GM23338 (cell line): ENCODE results near the gene WWOX. TPM values are rescaled to one million over a fixed set of nuclear protein-coding genes. Genes with fewer than 3 reads are reported as not detected.

ENCODE experiments used
- ATAC-seq: fragments of 200-7000 bp; cut with Tn5 transposase; 3 replicates; pipeline ENCODE4 v1.9.1; 2020
- DNase-seq: peaks from one replicate; pipeline ENCODE4 v3.0.0-alpha.2; 2015; ENCODE audit warnings: low spot score
- H2AFZ ChIP-seq: fragments of 200-600 bp; sonication (generic); 2 replicates; pipeline ENCODE4 v1.8.0; 2016; ENCODE audit warnings: antibody characterized with exemption, mild to moderate bottlenecking, moderate library complexity
- H3F3A ChIP-seq: fragments of 200-600 bp; sonication (generic); replicated peaks from 2 replicates; pipeline ENCODE4 v1.8.0; 2017; ENCODE audit warnings: antibody characterized with exemption, mixed run types, low read depth
- H3K27ac ChIP-seq: fragments of 200-600 bp; sonication (generic); 2 replicates; pipeline ENCODE4 v1.6.1; 2016; ENCODE audit warnings: low read depth
- H3K27me3 ChIP-seq: fragments of 200-600 bp; sonication (generic); 2 replicates; pipeline ENCODE4 v1.8.0; 2016; ENCODE audit warnings: mild to moderate bottlenecking, mixed run types, moderate library complexity; ENCODE audit not compliant: insufficient read depth
- H3K36me3 ChIP-seq: fragments of 200-600 bp; sonication (generic); 2 replicates; pipeline ENCODE4 v1.8.0; 2016; ENCODE audit warnings: mild to moderate bottlenecking; ENCODE audit not compliant: insufficient read depth
- H3K4me1 ChIP-seq: fragments of 200-600 bp; sonication (generic); 2 replicates; pipeline ENCODE4 v1.8.0; 2016; ENCODE audit warnings: mild to moderate bottlenecking, moderate library complexity; ENCODE audit not compliant: insufficient read depth
- H3K4me2 ChIP-seq: fragments of 200-600 bp; sonication (generic); 2 replicates; pipeline ENCODE4 v1.7.1; 2017; ENCODE audit warnings: mixed run types
- H3K4me3 ChIP-seq: fragments of 200-600 bp; sonication (generic); 2 replicates; pipeline ENCODE4 v1.6.1; 2016; ENCODE audit warnings: mixed run types
- H3K79me2 ChIP-seq: fragments of 200-600 bp; sonication (generic); replicated peaks from 2 replicates; pipeline ENCODE4 v1.8.0; 2017; ENCODE audit warnings: mild to moderate bottlenecking; ENCODE audit not compliant: insufficient read depth
- H3K9me2 ChIP-seq: fragments of 200-600 bp; sonication (generic); 2 replicates; pipeline ENCODE4 v1.8.0; 2017; ENCODE audit not compliant: insufficient read depth
- H4K20me1 ChIP-seq: fragments of 200-600 bp; sonication (generic); replicated peaks from 2 replicates; pipeline ENCODE4 v1.8.0; 2017; ENCODE audit warnings: mild to moderate bottlenecking; ENCODE audit not compliant: insufficient read depth
- H3K27ac Mint-ChIP-seq: 2 replicates; pipeline ENCODE4 v1.8.0; 2020; ENCODE audit warnings: inconsistent platforms, mild to moderate bottlenecking, moderate library complexity, mixed read lengths
- H3K27me3 Mint-ChIP-seq: 3 replicates; pipeline ENCODE4 v1.8.0; 2022; ENCODE audit warnings: low read depth, mild to moderate bottlenecking, moderate library complexity, mixed read lengths, inconsistent platforms; ENCODE audit not compliant: insufficient read depth, poor library complexity
- H3K36me3 Mint-ChIP-seq: 3 replicates; pipeline ENCODE4 v1.8.0; 2021; ENCODE audit warnings: low read depth, mild to moderate bottlenecking, inconsistent platforms, moderate library complexity, mixed read lengths
- H3K4me1 Mint-ChIP-seq: 3 replicates; pipeline ENCODE4 v1.8.0; 2020; ENCODE audit warnings: mild to moderate bottlenecking, inconsistent platforms, mixed read lengths
- H3K4me3 Mint-ChIP-seq: 3 replicates; pipeline ENCODE4 v1.8.0; 2021; ENCODE audit warnings: moderate library complexity, mild to moderate bottlenecking, inconsistent platforms, mixed read lengths
- H3K9me3 Mint-ChIP-seq: 3 replicates; pipeline ENCODE4 v1.8.0; 2020; ENCODE audit warnings: moderate library complexity, mild to moderate bottlenecking, inconsistent platforms, mixed read lengths
- CREB1 ChIP-seq: fragments of 250-450 bp; sonication (Bioruptor Pico); IDR thresholded peaks from 2 replicates; pipeline ENCODE4 v1.5.0; 2020; ENCODE audit warnings: low read depth, mild to moderate bottlenecking, moderate library complexity
- EZH2 ChIP-seq: fragments of 200-600 bp; sonication (generic); IDR thresholded peaks from one replicate; pipeline ENCODE4 v1.8.0; 2017; ENCODE audit warnings: antibody characterized with exemption, mild to moderate bottlenecking, low read depth; ENCODE audit not compliant: unreplicated experiment
- EZH2phosphoT487 ChIP-seq: fragments of 200-600 bp; sonication (generic); IDR thresholded peaks from one replicate; pipeline ENCODE4 v1.8.1; 2018; ENCODE audit warnings: antibody characterized with exemption; ENCODE audit not compliant: unreplicated experiment
- JUNB ChIP-seq: IDR thresholded peaks from one replicate; pipeline ENCODE4 v1.6.1; 2016; ENCODE audit warnings: antibody characterized with exemption; ENCODE audit not compliant: unreplicated experiment
- NANOG ChIP-seq: IDR thresholded peaks from 2 replicates; pipeline ENCODE4 v1.6.1; 2016; ENCODE audit warnings: antibody characterized with exemption, borderline replicate concordance
- POLR2AphosphoS5 ChIP-seq: IDR thresholded peaks from 2 replicates; pipeline ENCODE4 v1.6.1; 2016; ENCODE audit warnings: antibody characterized with exemption, low read depth
- STAT1 ChIP-seq: IDR thresholded peaks from one replicate; pipeline ENCODE4 v1.6.1; 2016; ENCODE audit warnings: antibody characterized with exemption; ENCODE audit not compliant: unreplicated experiment
- ZNF114 ChIP-seq: fragments of 250-450 bp; sonication (Bioruptor Pico); IDR thresholded peaks from 2 replicates; pipeline ENCODE4 v1.5.0; 2020; ENCODE audit warnings: mild to moderate bottlenecking, moderate library complexity
- ZNF331 ChIP-seq: fragments of 250-450 bp; sonication (Bioruptor Pico); IDR thresholded peaks from 2 replicates; pipeline ENCODE4 v1.5.0; 2020; ENCODE audit warnings: low read depth, mild to moderate bottlenecking, moderate library complexity
- polyA plus RNA-seq: library from polyadenylated mRNA; unstranded; fragments of >200 nt; fragmentation: Nextera tagmentation; extraction: Ambion mirVana; gene quantifications from 2 replicates; pipeline ENCODE4 v1.2.1, GENCODE V29; 2016
- total RNA-seq: library from RNA; depleted of rRNA; stranded (reverse); fragments of >200 nt; shearing (Covaris generic); gene quantifications from 2 replicates; pipeline ENCODE4 v1.2.3, GENCODE V29; 2014
- TF ChIP-seq, protein P1 (sequence below): fragments of 250-450 bp; sonication (Bioruptor Pico); IDR thresholded peaks from 2 replicates; pipeline ENCODE4 v1.5.0; 2020; ENCODE audit warnings: mild to moderate bottlenecking, moderate library complexity
- TF ChIP-seq, protein P2 (sequence below), 2 experiments: fragments of 200-600 bp in 1 of 2; sonication (generic) in 1 of 2; conservative IDR thresholded peaks; 2 replicates each; pipeline versions ENCODE4 v1.5.1 to v1.6.1; 2016 to 2017; ENCODE audit warnings: antibody characterized with exemption in 2 of 2, low read depth in 2 of 2, mild to moderate bottlenecking in 2 of 2, moderate library complexity in 1 of 2
- TF ChIP-seq, protein P3 (sequence below): IDR thresholded peaks from 2 replicates; pipeline ENCODE4 v1.6.1; 2016; ENCODE audit warnings: antibody characterized with exemption

WWOX gene
- total and polyA plus RNA-seq, 2 experiments from 2014 or later, result 10.0 to 19.3 TPM

DNA sequence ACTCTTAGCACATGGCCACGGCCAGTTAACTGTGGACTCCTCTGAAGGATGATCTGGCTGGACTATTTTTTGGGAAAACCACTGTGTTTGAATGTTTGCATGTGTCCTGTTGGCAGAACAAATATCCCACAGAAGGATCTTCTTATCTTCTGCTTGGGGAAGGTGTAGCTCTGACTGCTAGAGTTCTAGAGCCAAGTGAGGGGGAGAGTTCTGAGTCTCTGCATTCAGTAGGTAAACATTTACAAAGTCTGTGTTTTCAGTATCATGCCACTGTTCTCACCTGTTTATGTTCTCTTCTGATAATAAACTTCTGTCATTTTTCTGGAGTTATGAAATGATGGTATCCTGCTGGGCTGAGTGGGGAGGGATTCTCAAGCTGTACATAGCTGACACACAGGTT, 241.1 kb downstream of the WWOX start (continued):
- TF ChIP-seq, protein P1, sequence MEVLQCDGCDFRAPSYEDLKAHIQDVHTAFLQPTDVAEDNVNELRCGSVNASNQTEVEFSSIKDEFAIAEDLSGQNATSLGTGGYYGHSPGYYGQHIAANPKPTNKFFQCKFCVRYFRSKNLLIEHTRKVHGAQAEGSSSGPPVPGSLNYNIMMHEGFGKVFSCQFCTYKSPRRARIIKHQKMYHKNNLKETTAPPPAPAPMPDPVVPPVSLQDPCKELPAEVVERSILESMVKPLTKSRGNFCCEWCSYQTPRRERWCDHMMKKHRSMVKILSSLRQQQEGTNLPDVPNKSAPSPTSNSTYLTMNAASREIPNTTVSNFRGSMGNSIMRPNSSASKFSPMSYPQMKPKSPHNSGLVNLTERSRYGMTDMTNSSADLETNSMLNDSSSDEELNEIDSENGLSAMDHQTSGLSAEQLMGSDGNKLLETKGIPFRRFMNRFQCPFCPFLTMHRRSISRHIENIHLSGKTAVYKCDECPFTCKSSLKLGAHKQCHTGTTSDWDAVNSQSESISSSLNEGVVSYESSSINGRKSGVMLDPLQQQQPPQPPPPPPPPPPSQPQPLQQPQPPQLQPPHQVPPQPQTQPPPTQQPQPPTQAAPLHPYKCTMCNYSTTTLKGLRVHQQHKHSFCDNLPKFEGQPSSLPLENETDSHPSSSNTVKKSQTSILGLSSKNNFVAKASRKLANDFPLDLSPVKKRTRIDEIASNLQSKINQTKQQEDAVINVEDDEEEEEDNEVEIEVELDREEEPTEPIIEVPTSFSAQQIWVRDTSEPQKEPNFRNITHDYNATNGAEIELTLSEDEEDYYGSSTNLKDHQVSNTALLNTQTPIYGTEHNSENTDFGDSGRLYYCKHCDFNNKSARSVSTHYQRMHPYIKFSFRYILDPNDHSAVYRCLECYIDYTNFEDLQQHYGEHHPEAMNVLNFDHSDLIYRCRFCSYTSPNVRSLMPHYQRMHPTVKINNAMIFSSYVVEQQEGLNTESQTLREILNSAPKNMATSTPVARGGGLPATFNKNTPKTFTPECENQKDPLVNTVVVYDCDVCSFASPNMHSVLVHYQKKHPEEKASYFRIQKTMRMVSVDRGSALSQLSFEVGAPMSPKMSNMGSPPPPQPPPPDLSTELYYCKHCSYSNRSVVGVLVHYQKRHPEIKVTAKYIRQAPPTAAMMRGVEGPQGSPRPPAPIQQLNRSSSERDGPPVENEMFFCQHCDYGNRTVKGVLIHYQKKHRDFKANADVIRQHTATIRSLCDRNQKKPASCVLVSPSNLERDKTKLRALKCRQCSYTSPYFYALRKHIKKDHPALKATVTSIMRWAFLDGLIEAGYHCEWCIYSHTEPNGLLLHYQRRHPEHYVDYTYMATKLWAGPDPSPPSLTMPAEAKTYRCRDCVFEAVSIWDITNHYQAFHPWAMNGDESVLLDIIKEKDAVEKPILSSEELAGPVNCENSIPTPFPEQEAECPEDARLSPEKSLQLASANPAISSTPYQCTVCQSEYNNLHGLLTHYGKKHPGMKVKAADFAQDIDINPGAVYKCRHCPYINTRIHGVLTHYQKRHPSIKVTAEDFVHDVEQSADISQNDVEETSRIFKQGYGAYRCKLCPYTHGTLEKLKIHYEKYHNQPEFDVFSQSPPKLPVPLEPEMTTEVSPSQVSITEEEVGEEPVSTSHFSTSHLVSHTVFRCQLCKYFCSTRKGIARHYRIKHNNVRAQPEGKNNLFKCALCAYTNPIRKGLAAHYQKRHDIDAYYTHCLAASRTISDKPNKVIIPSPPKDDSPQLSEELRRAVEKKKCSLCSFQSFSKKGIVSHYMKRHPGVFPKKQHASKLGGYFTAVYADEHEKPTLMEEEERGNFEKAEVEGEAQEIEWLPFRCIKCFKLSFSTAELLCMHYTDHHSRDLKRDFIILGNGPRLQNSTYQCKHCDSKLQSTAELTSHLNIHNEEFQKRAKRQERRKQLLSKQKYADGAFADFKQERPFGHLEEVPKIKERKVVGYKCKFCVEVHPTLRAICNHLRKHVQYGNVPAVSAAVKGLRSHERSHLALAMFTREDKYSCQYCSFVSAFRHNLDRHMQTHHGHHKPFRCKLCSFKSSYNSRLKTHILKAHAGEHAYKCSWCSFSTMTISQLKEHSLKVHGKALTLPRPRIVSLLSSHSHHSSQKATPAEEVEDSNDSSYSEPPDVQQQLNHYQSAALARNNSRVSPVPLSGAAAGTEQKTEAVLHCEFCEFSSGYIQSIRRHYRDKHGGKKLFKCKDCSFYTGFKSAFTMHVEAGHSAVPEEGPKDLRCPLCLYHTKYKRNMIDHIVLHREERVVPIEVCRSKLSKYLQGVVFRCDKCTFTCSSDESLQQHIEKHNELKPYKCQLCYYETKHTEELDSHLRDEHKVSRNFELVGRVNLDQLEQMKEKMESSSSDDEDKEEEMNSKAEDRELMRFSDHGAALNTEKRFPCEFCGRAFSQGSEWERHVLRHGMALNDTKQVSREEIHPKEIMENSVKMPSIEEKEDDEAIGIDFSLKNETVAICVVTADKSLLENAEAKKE, result no peak
- no peak for TF ChIP-seq EZH2
- TF ChIP-seq ZNF114 (CRISPR knock-in tag), result no peak
- no peak for TF ChIP-seq ZNF331 (CRISPR knock-in tag)
- no peak for TF ChIP-seq STAT1
- TF ChIP-seq, protein P2, sequence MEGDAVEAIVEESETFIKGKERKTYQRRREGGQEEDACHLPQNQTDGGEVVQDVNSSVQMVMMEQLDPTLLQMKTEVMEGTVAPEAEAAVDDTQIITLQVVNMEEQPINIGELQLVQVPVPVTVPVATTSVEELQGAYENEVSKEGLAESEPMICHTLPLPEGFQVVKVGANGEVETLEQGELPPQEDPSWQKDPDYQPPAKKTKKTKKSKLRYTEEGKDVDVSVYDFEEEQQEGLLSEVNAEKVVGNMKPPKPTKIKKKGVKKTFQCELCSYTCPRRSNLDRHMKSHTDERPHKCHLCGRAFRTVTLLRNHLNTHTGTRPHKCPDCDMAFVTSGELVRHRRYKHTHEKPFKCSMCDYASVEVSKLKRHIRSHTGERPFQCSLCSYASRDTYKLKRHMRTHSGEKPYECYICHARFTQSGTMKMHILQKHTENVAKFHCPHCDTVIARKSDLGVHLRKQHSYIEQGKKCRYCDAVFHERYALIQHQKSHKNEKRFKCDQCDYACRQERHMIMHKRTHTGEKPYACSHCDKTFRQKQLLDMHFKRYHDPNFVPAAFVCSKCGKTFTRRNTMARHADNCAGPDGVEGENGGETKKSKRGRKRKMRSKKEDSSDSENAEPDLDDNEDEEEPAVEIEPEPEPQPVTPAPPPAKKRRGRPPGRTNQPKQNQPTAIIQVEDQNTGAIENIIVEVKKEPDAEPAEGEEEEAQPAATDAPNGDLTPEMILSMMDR (conservative IDR thresholded peaks at IDR 0.05; ENCODE audit: low read depth in 2 of 2), result no peak
- no peak for TF ChIP-seq POLR2AphosphoS5

DNA sequence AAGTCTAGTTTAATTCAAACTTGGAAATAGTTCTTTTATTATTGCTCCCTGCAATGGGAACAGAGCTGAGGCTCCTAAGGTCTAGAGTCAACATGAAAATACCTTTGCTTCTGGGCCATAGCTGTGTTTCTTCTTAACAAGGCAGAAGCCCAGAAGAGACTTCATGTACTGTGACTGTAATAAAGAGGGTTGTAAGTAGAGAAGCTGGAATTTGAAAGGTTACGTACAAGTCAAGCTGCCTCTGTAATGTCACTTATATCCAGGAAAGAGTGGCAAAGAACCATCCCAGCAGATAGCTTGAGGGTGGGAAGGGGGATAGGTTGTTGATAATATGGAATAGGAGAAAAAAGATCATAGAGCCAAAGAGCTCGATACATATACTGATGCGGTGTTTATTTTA, 248.6 kb downstream of the WWOX start:
- Histone ChIP-seq H2AFZ (no peak overlapping the region), H3K4me2 (no peak overlapping the region), H3K79me2 (no peaks in the 10 kb centered on the region), H3K4me1 (peaks cover 7% of the 10 kb centered on the region), H3K27ac (no peak overlapping the region), H3K9me2 (0 out of 2 replicates have a peak, but pooled peaks cover 1% of the 10 kb centered on the region), H3K27me3 (no peaks in the 10 kb centered on the region), H3K4me3 (no peak overlapping the region), H3K36me3 (no peaks in the 10 kb centered on the region), H4K20me1 (no peaks in the 10 kb centered on the region), H3F3A (no peaks in the 10 kb centered on the region)
- Mint-ChIP-seq H3K9me3 (peaks cover 3% of the 10 kb centered on the region; the same call in 1 of the 3 replicates), H3K4me1 (peaks cover 8% of the 10 kb centered on the region; the same call in 2 of the 3 replicates), H3K4me3 (no peak overlapping the region), H3K27ac (no peak overlapping the region), H3K36me3 (no peaks in the 10 kb centered on the region), H3K27me3 (peaks cover 3% of the 10 kb centered on the region)
- ATAC-seq (no peak), DNase-seq (no peak)
- no peak for TF ChIP-seq CREB1 (CRISPR knock-in tag)
- no peak for TF ChIP-seq ZNF331 (CRISPR knock-in tag)
- no peak for TF ChIP-seq JUNB
- TF ChIP-seq, protein P3, sequence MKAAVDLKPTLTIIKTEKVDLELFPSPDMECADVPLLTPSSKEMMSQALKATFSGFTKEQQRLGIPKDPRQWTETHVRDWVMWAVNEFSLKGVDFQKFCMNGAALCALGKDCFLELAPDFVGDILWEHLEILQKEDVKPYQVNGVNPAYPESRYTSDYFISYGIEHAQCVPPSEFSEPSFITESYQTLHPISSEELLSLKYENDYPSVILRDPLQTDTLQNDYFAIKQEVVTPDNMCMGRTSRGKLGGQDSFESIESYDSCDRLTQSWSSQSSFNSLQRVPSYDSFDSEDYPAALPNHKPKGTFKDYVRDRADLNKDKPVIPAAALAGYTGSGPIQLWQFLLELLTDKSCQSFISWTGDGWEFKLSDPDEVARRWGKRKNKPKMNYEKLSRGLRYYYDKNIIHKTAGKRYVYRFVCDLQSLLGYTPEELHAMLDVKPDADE, result no peak
- no peak for TF ChIP-seq ZNF114 (CRISPR knock-in tag)
- TF ChIP-seq, protein P2 (conservative IDR thresholded peaks at IDR 0.05; ENCODE audit: low read depth in 2 of 2), result no peak
- no peak for TF ChIP-seq POLR2AphosphoS5
- TF ChIP-seq NANOG, result no peak
- no peak for TF ChIP-seq EZH2phosphoT487
- no peak for TF ChIP-seq EZH2
